ENCODE data around the gene TSPAN4.

The TSPAN4 gene

GRCh38 chr11:890794-891540 is 48.3 kb downstream of the TSPAN4 start:
- no peak for FAIRE-seq

- no peak for FAIRE-seq
Observed at GRCh38 chr11:893008-893654, 50.5 kb downstream of the TSPAN4 start.

DNA sequence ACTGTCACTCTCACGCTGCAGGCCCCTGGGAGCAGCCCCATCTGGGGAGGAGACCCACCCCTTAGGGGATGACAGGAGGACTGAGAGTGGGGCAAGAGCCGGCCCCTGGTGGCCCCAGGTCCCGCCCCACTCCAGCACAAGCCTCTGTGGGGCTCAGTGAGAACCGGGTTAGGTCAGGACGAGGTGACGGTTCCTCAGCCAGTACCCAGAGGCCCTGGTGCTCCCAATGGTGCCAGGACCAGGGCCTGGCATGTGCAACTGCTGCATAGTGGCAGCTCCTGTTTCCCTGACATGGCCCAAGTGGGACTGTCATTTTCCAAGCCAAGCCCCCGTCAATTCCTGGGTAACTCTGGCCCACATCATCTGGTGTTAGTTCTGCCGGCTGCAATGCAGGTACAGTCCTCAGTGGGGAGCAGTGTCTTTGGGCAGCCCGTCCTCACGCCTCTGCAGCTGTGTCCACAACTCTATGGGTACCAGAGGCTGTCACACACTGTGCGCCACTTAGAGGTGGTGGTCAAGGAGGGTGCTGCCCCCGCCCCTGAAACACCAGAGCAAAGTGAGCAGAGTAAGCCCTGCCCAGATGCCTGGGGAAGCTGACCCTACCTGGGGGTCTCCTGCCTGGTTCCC is 52.0 kb downstream of the TSPAN4 start:
- FAIRE-seq: no peak

DNA sequence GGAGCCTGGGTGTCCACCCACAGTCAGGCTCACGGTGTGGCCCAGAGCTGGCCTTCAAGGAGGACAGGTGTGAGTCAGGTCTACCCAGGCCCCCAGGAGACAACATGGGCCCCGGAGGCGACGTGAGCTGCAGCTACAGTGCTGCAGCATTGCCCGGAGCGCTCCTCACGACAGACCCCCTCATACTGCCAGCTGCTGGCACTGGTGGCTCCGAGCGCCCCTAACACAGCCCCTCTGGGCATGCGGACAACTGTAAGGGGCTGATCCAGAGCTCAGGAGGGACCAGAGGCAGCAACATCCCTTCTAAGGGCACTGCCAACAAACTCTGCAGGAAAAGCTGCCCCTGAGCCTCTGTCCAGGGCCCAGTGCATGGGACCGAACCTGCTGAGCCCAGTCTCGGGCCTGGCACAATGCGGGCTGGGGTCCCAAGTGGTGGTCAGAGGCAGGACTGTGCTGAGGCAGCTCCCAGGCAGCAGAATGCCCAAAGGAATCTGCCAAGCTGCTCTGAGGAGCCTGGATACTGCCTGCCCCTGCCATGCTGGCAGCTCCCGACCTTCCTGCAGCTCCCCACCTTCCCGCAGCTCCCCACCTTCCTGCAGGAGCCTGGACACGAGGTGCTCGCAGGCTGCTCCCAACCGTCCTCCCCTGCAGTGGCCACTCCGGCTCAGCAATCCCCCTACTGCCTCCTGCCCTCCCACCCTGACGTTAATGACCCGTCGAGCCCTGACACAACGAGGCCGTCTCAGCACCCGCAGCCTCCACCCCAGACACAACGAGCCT is 52.9 kb downstream of the TSPAN4 start:
- FAIRE-seq: no peak

GRCh38 chr11:897253-898142 is 54.8 kb downstream of the TSPAN4 start:
- no peak for FAIRE-seq

GRCh38 chr11:898143-898511 is 55.5 kb downstream of the TSPAN4 start:
- FAIRE-seq: no peak

- no peak for FAIRE-seq
Observed at GRCh38 chr11:898540-899190, 56.0 kb downstream of the TSPAN4 start.

GRCh38 chr11:899724-900123 is 57.1 kb downstream of the TSPAN4 start:
- FAIRE-seq: no peak

- FAIRE-seq: no peak
Observed at GRCh38 chr11:900545-900944, 57.9 kb downstream of the TSPAN4 start.

DNA sequence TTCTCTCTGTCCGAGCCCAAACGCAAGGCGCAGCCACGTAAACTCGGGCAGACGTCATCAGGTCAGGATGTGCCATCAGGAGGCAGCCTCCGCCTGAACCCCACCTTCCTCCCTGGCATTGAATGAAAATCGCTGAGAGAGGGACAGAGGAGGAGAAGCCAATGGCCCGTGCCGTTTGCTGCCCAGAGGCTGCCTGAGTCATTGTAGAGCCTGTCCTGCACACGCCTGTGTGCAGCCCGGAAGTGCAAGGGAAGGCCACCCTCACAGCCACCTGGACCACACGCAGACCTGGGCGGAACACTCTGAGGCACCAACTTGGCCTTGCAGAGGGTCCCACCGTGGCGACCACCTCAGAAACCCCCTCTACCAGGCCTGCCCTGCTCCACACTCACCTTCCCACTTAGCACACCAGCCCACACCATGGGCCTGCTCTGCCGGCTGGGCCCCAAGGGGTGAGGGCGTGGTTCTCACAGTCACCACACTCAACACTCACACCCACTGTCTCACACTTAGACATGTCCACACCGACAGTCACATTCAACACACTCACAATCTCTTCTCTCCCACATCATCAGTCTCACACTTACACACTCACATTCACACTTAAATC is 58.9 kb downstream of the TSPAN4 start:
- FAIRE-seq: no peak

- no peak for FAIRE-seq
Observed at GRCh38 chr11:904380-904779, 61.7 kb downstream of the TSPAN4 start.

DNA sequence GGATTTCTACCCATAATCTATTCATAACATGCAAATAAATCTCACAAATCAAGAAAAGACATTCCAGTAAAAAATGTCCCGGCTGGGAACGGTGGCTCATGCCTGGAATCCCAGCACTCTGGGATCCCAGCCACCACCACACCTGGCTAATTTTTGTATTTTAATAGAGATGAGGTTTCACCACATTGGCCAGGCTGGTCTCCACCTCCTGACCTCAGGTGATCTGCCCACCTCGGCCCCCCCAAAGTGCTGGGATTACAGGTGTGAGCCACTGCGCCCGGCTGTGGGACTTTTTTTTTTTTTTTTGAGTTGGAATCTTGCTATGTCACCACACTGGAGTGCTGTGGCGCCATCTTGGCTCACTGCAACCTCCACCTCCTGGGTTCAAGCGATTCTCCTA is 63.3 kb downstream of the TSPAN4 start:
- FAIRE-seq: no peak

DNA sequence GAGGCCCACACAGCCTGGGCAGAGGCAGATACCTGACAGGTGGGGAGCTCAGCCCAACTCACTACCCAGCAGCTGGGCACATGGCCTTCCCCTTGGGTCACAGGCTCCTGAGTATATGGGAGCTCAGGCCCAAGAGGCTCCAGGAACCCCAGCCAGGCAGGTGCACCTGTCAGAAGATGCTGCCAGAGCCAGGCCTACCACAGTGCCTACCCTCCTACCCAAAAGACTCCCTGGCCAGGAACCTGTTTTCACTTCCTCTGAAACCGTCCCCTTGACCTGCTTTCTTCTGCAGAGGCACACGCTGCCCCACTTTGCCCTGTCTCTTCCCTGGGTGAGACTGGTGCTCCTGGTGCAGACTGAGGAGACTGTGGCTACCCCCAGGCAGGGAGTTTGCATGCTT is 65.0 kb downstream of the TSPAN4 start:
- no peak for FAIRE-seq

DNA sequence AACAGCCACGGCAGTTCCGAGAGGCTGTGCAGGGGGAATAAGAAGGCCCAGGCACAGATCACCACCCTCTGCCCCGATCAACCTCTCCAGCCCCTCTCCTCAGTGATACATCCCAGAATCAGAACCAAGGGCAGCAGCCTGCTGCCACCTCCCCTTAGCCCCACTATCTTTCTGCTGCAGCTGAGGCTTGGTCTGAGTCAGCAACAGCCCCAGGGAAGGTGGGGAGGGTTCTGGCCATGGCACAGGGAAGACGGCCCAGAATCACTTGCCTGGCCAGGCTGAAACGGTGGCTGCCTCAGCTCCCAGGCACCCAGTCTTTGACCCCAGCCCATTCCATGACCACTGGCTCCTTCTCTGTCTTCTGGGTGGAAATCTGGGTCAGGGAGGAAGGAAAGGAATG is 65.6 kb downstream of the TSPAN4 start:
- FAIRE-seq: no peak

- no peak for FAIRE-seq
Observed at GRCh38 chr11:909406-909805, 66.8 kb downstream of the TSPAN4 start.

GRCh38 chr11:910044-910588 is 67.5 kb downstream of the TSPAN4 start:
- no peak for FAIRE-seq

DNA sequence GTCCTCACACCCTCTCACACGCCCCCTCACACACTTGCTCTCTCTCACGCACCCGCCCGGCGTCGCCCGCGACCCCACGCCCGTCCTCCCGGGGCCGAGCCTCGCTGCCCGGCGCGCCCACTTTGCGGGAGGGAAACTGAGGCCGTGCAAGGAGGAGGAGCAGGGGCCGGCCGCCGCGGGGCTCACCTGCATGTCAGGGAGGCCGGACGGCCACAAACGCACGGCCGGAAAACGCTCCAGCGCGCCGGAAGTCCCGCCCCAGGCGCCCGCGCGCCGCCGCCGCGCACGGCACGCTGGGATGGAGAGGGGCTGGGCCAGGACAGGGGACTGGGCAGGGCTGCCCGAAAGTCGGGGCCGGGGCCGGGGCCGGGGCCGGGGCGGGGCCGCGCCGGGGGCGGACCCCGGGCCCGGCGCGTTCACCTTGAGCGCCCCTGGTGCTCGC is 68.0 kb downstream of the TSPAN4 start, which contains the start of gene CHID1:
Gene CHID1, minus strand, starts transcription at position 222 of the 442 bp plus-strand sequence. CDS start 5,994 bp downstream, outside the sequence.
- no peak for FAIRE-seq

- FAIRE-seq: no peak
Observed at GRCh38 chr11:911031-911889, 68.6 kb downstream of the TSPAN4 start.

- FAIRE-seq: no peak
Observed at GRCh38 chr11:911890-912219, 69.2 kb downstream of the TSPAN4 start.

GRCh38 chr11:912266-912665 is 69.6 kb downstream of the TSPAN4 start:
- no peak for FAIRE-seq
